ENCODE measurements around the gene HMMR.
"Not testable (repeated sequence)": the region's sequence is repeated elsewhere in the genome, so short reads cannot be mapped to it uniquely, and the experiment has no call there.

HMMR gene

DNA sequence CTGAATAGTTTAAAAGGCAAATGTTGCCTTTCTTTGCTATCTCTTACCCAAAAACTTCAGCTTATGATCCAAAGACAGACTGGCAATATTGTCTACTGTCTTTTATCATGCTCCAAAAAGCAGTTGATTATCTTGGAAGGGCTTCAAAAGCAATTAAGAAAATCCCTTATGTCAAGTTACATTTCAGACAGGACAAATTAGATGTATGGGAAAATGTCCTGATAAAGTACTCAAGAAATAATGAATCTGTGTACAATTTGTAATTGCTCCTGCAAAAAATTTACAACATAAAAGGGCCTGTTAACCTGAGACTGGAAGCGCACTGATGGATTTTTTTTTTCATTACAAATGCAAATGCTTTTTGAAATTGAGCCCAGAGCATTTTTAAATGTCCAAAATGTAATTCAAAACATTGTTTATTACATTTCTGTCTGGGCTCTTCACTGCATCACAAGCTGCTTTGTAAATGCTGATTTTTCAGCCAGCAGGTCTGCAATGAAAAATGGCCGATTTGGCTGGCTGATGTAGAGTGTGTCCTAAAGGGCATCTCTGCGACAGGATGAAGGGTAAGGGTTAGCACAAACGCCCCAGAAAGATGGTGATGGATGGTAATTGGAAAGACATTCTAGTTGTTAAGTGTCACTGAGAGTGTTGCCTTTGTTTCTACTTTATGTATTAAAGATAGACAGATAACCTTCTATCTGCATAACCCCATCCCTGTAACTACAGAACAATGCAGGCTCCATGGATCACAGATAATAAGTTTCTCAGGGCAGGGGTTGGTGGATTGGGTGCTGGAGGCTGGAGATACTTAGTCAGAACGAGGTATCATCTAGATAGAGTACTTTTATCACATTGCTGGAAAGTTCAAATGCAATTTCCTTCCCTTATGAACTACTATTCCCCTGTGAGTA lies 72.0 kb downstream of the HMMR start:
- TF ChIP-seq, protein P1, sequence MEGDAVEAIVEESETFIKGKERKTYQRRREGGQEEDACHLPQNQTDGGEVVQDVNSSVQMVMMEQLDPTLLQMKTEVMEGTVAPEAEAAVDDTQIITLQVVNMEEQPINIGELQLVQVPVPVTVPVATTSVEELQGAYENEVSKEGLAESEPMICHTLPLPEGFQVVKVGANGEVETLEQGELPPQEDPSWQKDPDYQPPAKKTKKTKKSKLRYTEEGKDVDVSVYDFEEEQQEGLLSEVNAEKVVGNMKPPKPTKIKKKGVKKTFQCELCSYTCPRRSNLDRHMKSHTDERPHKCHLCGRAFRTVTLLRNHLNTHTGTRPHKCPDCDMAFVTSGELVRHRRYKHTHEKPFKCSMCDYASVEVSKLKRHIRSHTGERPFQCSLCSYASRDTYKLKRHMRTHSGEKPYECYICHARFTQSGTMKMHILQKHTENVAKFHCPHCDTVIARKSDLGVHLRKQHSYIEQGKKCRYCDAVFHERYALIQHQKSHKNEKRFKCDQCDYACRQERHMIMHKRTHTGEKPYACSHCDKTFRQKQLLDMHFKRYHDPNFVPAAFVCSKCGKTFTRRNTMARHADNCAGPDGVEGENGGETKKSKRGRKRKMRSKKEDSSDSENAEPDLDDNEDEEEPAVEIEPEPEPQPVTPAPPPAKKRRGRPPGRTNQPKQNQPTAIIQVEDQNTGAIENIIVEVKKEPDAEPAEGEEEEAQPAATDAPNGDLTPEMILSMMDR (IDR thresholded peaks at IDR 0.05; ENCODE audit: low read depth, low read length) = no peak
- no peak overlapping the region for H3K4me3 ChIP-seq (ENCODE audit: low read depth, low read length)

DNA sequence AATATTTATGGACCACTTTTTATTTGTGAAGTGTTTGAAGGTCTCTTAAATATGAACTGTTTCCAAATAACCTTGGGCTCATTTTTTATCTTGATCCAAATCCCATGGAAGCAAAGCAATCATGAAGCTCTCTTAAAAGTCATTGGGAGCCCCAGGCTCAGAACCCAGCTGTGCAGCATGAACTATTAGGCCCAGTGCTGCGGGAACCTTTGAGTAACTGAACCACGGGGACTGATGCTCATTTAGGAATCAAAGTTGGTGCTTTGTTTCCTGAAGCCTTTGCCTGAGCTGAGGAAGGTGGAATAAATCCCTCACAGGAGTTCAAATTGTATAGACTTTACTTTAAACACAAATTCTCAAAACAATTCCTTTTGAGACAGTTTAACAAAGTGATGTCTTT lies 72.8 kb downstream of the HMMR start:
- H3K4me3 ChIP-seq (ENCODE audit: low read depth, low read length) = no peak overlapping the region

DNA sequence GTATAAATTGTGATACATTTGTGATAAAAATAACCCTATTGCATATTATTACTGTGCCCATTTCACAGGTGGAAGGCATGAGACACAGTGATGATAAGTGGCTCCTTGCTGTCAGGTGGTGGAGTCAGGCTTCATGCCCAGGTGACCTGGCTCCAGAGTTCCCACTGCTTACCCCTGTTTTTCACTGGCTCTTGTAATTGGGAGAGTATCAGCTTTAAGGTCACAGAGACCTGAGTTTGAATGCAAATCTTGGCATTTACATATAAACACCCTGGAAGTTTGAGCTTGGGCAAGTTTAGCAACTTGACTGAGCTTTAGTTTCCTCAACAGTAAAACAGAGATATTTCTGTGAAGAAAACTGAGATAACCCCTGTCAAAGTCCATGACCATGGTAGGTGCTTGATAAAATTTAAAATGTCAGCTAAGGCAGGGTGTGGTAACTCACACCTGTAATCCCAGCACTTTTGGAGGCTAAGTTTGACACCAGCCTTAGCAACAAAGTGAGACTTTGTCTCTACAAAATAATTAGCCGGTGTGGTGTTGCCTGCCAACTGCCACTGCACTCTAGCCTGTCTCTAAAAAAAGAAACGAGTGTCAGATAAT lies 74.2 kb downstream of the HMMR start:
- H3K4me3 ChIP-seq (ENCODE audit: low read depth, low read length) = no peak overlapping the region
- TF ChIP-seq, protein P1 (IDR thresholded peaks at IDR 0.05; ENCODE audit: low read depth, low read length) = no peak

More for the DNA sequence above, 72.8 kb downstream of the HMMR start:
- TF ChIP-seq, protein P1 (IDR thresholded peaks at IDR 0.05; ENCODE audit: low read depth, low read length) = no peak

- no peak overlapping the region for H3K4me3 ChIP-seq (ENCODE audit: low read depth, low read length)
- TF ChIP-seq, protein P1 (IDR thresholded peaks at IDR 0.05; ENCODE audit: low read depth, low read length) = no peak
Observed at GRCh38 chr5:163535290-163535689, 74.9 kb downstream of the HMMR start.

DNA sequence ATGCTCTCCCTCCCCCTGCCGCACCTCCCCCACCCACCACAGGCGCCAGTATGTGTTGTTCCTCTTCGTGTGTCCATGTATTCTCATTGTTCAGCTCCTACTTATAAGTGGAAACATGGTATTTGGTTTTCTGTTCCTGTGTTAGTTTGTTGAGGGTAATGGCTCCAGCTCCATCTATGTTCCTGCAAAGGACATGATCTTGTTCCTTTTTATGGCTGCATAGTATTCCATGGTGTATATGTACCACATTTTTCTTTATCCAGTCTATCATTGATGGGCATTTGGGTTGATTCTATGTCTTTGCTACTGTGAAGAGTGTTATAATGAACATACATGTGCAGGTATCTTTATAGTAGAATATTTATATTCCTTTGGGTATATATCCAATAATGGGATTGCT lies 76.0 kb downstream of the HMMR start:
- not testable (repeated sequence) for H3K4me3 ChIP-seq (ENCODE audit: low read depth, low read length)

DNA sequence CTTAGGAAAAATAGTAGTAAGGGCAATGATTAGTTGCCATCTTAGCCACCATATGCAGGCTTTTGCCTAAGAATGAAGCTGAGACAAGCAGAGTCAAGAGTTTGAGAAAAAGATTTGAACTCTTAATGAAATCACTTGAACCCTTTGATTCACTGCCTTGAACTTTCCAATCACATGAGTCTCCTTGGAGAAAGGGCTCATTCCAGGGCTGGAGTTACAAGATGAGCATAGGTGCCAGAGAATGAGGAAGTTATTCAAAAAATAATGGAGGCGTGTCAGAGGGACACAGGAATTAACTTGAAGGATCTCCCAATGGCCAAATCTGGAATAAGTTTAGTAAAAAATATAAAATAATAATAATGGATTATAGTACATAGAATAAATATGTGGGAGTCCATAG lies 80.3 kb downstream of the HMMR start:
- TF ChIP-seq, protein P1 (IDR thresholded peaks at IDR 0.05; ENCODE audit: low read depth, low read length) = no peak
- no peak overlapping the region for H3K4me3 ChIP-seq (ENCODE audit: low read depth, low read length)

Data from WI38 (cell line).